ENCODE data around the gene MID1.

- TF ChIP-seq CTCF (IDR thresholded peaks at IDR 0.05; ENCODE audit: insufficient read depth, low read depth, low read length): no peak
- no peak for TF ChIP-seq EZH2 (IDR thresholded peaks at IDR 0.05; ENCODE audit: insufficient read depth, low read length)
Observed at GRCh38 chrX:10620121-10620699, at the start of gene MID1.

Data from astrocyte (in vitro differentiated cells and primary cell).